H1 (cell line): ENCODE results near the gene QSER1. TPM values are rescaled to one million over a fixed set of nuclear protein-coding genes. Genes with fewer than 3 reads are reported as not detected.

Experiments used
- CTCF ChIA-PET: fragments of 300-600 bp; sonication (Branson Sonifier 250); formaldehyde crosslinking; loops from one replicate; lab custom pipeline; 2021; ENCODE audit not compliant: partially characterized antibody; lab: Charles Lee
- POLR2A ChIA-PET: fragments of 300-600 bp; sonication (Branson Sonifier 250); formaldehyde crosslinking; loops from one replicate; lab custom pipeline; 2021; ENCODE audit warnings: inconsistent platforms; ENCODE audit not compliant: partially characterized antibody; lab: Charles Lee
- DNase-seq, 2 experiments: peaks; one replicate each; pipeline versions ENCODE4 v3.0.0 to v3.0.0-alpha.2; 2010 to 2022; ENCODE audit warnings: low spot score in 2 of 2, low read depth in 1 of 2, mixed read lengths in 1 of 2
- FAIRE-seq: peaks from 2 replicates; lab custom pipeline; 2011; peaks lifted over from hg19 to GRCh38; lab: Jason Lieb, UNC
- H2AFZ ChIP-seq: 2 replicates; pipeline ENCODE4 v1.8.1; 2012; ENCODE audit warnings: low read length, inconsistent platforms
- H2AK5ac ChIP-seq: 2 replicates; pipeline ENCODE4 v1.6.1; 2013; ENCODE audit warnings: low read depth, low read length
- H2BK120ac ChIP-seq: replicated peaks from 2 replicates; pipeline ENCODE3; 2013; ENCODE audit warnings: low read depth, low read length, inconsistent platforms
- H2BK12ac ChIP-seq: 2 replicates; pipeline ENCODE4 v1.6.1; 2013; ENCODE audit warnings: low read depth, low read length
- H2BK15ac ChIP-seq: 2 replicates; pipeline ENCODE4 v1.6.1; 2013; ENCODE audit warnings: low read length
- H2BK20ac ChIP-seq: 2 replicates; pipeline ENCODE4 v1.6.1; 2013; ENCODE audit warnings: low read length
- H2BK5ac ChIP-seq: 2 replicates; pipeline ENCODE4 v1.6.1; 2013; ENCODE audit warnings: low read depth, low read length
- H3K14ac ChIP-seq: 2 replicates; pipeline ENCODE4 v1.6.1; 2013; ENCODE audit warnings: inconsistent platforms; ENCODE audit not compliant: insufficient read length
- H3K18ac ChIP-seq: 2 replicates; pipeline ENCODE4 v1.6.1; 2013; ENCODE audit warnings: low read length; ENCODE audit errors: extremely low read depth
- H3K23ac ChIP-seq: 2 replicates; pipeline ENCODE4 v1.6.1; 2013; ENCODE audit warnings: inconsistent platforms; ENCODE audit not compliant: insufficient read length
- H3K23me2 ChIP-seq: 2 replicates; pipeline ENCODE4 v1.6.1; 2013; ENCODE audit warnings: low read depth, low read length
- H3K27ac ChIP-seq: 2 replicates; pipeline ENCODE4 v1.6.1; 2011; ENCODE audit warnings: low read depth, low read length, inconsistent platforms
- H3K27me3 ChIP-seq, 4 experiments: replicated peaks in 1 of 4; 1 replicate in 1 of 4; 2 replicates in 3 of 4; pipeline versions ENCODE4 v1.6.1 to v1.8.1; 2011 to 2013; ENCODE audit warnings: low read length in 3 of 4, mild to moderate bottlenecking in 3 of 4, inconsistent platforms in 2 of 4, mixed read lengths in 2 of 4, moderate library complexity in 1 of 4; ENCODE audit not compliant: control insufficient read depth in 3 of 4, insufficient read depth in 3 of 4; ENCODE audit errors: extremely low read depth in 1 of 4
- H3K36me3 ChIP-seq, 4 experiments: 2 replicates each; pipeline versions ENCODE4 v1.6.1 to v1.8.1; 2011 to 2013; ENCODE audit warnings: mild to moderate bottlenecking in 4 of 4, low read length in 3 of 4, moderate library complexity in 2 of 4, control low read depth in 1 of 4, inconsistent platforms in 1 of 4; ENCODE audit not compliant: insufficient read depth in 4 of 4, control insufficient read depth in 2 of 4
- H3K4ac ChIP-seq: replicated peaks from 2 replicates; pipeline ENCODE3; 2013; ENCODE audit warnings: low read length, low read depth, mixed read lengths, inconsistent platforms; ENCODE audit not compliant: insufficient read length
- H3K4me1 ChIP-seq, 4 experiments: replicated peaks in 1 of 4; 1 replicate in 1 of 4; 2 replicates in 3 of 4; pipeline versions ENCODE4 v1.6.1 to v1.8.1; 2011 to 2013; ENCODE audit warnings: low read length in 3 of 4, inconsistent platforms in 2 of 4, mixed read lengths in 1 of 4; ENCODE audit not compliant: insufficient read depth in 4 of 4, control insufficient read depth in 3 of 4
- H3K4me2 ChIP-seq, 2 experiments: 2 replicates each; pipeline versions ENCODE4 v1.6.1 to v1.8.1; 2011 to 2013; ENCODE audit warnings: low read depth in 2 of 2, low read length in 2 of 2, control low read depth in 1 of 2, inconsistent platforms in 1 of 2, mild to moderate bottlenecking in 1 of 2; ENCODE audit not compliant: insufficient read depth in 1 of 2
- H3K4me3 ChIP-seq, 4 experiments: fragments of 200-600, 300-600 bp in 1 of 4; sonication (generic), shearing (Covaris generic), sonication (Bioruptor Twin) in 1 of 4; 2 replicates each; pipeline versions ENCODE4 v1.5.1 to v1.8.1; 2011 to 2016; ENCODE audit warnings: low read length in 4 of 4, low read depth in 3 of 4, control low read depth in 2 of 4, inconsistent platforms in 2 of 4, mild to moderate bottlenecking in 2 of 4, mixed read lengths in 1 of 4, moderate library complexity in 1 of 4; ENCODE audit not compliant: insufficient read depth in 2 of 4; ENCODE audit errors: extremely low read depth in 1 of 4
- H3K56ac ChIP-seq: replicated peaks from 2 replicates; pipeline ENCODE3; 2013; ENCODE audit warnings: low read depth, mild to moderate bottlenecking, mixed read lengths, low read length, inconsistent platforms; ENCODE audit not compliant: insufficient read length
- H3K79me1 ChIP-seq: 2 replicates; pipeline ENCODE4 v1.6.1; 2013; ENCODE audit warnings: low read depth, low read length, control low read depth
- H3K79me2 ChIP-seq, 2 experiments: 2 replicates each; pipeline versions ENCODE4 v1.6.1 to v1.8.1; 2012 to 2013; ENCODE audit warnings: low read length in 2 of 2, mild to moderate bottlenecking in 2 of 2, inconsistent platforms in 1 of 2; ENCODE audit not compliant: insufficient read depth in 2 of 2, control insufficient read depth in 1 of 2
- H3K9ac ChIP-seq, 4 experiments: replicated peaks in 1 of 4; 1 replicate in 1 of 4; 2 replicates in 3 of 4; pipeline versions ENCODE4 v1.6.1 to v1.8.1; 2011 to 2013; ENCODE audit warnings: low read depth in 3 of 4, low read length in 3 of 4, control low read depth in 2 of 4, mild to moderate bottlenecking in 2 of 4, moderate library complexity in 2 of 4, inconsistent platforms in 1 of 4; ENCODE audit errors: extremely low read depth in 1 of 4
- H3K9me3 ChIP-seq, 2 experiments: 2 replicates each; pipeline versions ENCODE4 v1.6.1 to v1.8.1; 2012 to 2013; ENCODE audit warnings: mild to moderate bottlenecking in 2 of 2, moderate library complexity in 2 of 2, control low read depth in 1 of 2, inconsistent platforms in 1 of 2, low read depth in 1 of 2, low read length in 1 of 2, mixed read lengths in 1 of 2; ENCODE audit not compliant: insufficient read depth in 2 of 2
- H4K20me1 ChIP-seq, 2 experiments: replicated peaks in 1 of 2; 2 replicates each; pipeline versions ENCODE3 to v1.8.1; 2011 to 2013; ENCODE audit warnings: inconsistent platforms in 2 of 2, low read length in 2 of 2, mild to moderate bottlenecking in 1 of 2; ENCODE audit not compliant: insufficient read depth in 2 of 2, control insufficient read depth in 1 of 2
- H4K5ac ChIP-seq: 2 replicates; pipeline ENCODE4 v1.6.1; 2013; ENCODE audit warnings: low read length, low read depth, mixed read lengths, inconsistent platforms; ENCODE audit not compliant: insufficient read length
- H4K8ac ChIP-seq: 2 replicates; pipeline ENCODE4 v1.8.0; 2013; ENCODE audit warnings: mild to moderate bottlenecking, moderate library complexity, low read length, inconsistent platforms; ENCODE audit not compliant: insufficient read depth; ENCODE audit errors: extremely low read depth
- H4K91ac ChIP-seq: replicated peaks from 2 replicates; pipeline ENCODE3; 2013; ENCODE audit warnings: low read length, mixed read lengths, inconsistent platforms; ENCODE audit not compliant: insufficient read length
- BACH1 ChIP-seq: IDR thresholded peaks from 2 replicates; pipeline ENCODE4 v1.6.1; 2012; ENCODE audit warnings: low read length, improper control_type of control experiment
- HDAC2 ChIP-seq, 2 experiments: fragments of 300-600 bp in 1 of 2; sonication (generic) in 1 of 2; IDR thresholded peaks; 2 replicates each; pipeline ENCODE4 v1.6.1; 2011 to 2012; ENCODE audit warnings: low read depth in 2 of 2, low read length in 2 of 2, mild to moderate bottlenecking in 2 of 2, moderate library complexity in 2 of 2, borderline replicate concordance in 1 of 2, inconsistent platforms in 1 of 2
- SIN3A ChIP-seq, 2 experiments: IDR thresholded peaks in 1 of 2; conservative IDR thresholded peaks in 1 of 2; 2 replicates each; pipeline ENCODE4 v1.6.1; 2011 to 2012; ENCODE audit warnings: low read length in 2 of 2, improper control_type of control experiment in 1 of 2, low read depth in 1 of 2, mild to moderate bottlenecking in 1 of 2
- whole genome bisulfite sequencing, 2 experiments: shearing (Covaris generic) in 1 of 2; methylation state at CpG; one replicate each; pipeline versions ENCODE4 v1.1.6 to v1.1.7; 2013 to 2015; ENCODE audit warnings: low lambda C conversion rate in 2 of 2, mixed read lengths in 2 of 2, inconsistent platforms in 1 of 2, low coverage in 1 of 2, missing lambda C conversion rate in 1 of 2; ENCODE audit not compliant: insufficient replicate concordance in 2 of 2, insufficient coverage in 1 of 2, insufficient read length in 1 of 2; ENCODE audit errors: extremely low coverage in 1 of 2, missing lambda C conversion rate in 1 of 2; 5-methylcytosine and 5-hydroxymethylcytosine counted together
- polyA plus RNA-seq, 7 experiments: library from polyadenylated mRNA; depleted of rRNA in 3 of 7; stranded (reverse) in 5 of 7; unstranded in 2 of 7; fragments of >200 nt in 5 of 7; fragments of 200-250 nt in 2 of 7; gene quantifications; 1 replicate in 5 of 7; 2 replicates in 1 of 7; 4 replicates in 1 of 7; pipeline versions ENCODE4 v1.2.1 to v1.2.3, GENCODE V29; 2011 to 2013; ENCODE audit warnings: missing spikeins in 2 of 7, mixed read lengths in 2 of 7
- total RNA-seq: library from RNA; stranded (reverse); fragmentation: NEBNext Ultra II Directional; extraction: Animal tissue kit (Norgen Biotek cat#: 25700); gene quantifications from 2 replicates; pipeline ENCODE4 v1.2.1, GENCODE V29; 2021

The QSER1 gene
- total and polyA plus RNA-seq, 2 of the 8 experiments (the other 6 are each of a cell fraction or from before 2014, with no cell fraction given) = 29.3 to 117 TPM

DNA sequence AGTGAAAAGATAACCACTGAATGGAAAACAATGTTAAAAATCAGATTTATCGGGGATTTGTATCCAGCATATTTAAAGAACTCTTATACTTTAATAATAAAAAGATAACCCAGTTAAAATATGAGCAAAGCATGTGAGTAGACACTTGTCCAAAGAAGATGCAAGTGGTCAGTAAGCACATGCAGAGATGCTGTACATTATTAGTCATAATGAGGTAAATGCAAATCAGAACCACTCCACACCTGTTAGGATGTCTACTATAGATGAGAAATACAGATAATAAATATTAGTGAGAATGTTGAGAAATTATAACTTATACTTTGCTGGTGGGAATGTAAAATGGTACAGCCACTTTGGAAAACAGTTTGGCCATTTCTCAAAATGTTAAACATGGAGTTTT lies 28.0 kb downstream of the QSER1 start:
- Histone ChIP-seq H4K20me1 (peaks cover 7 to 16% of the 10 kb centered on the region in 2 experiments), H2BK12ac (no peak overlapping the region), H2AK5ac (no peak overlapping the region), H3K36me3 (peaks cover 0 to 4% (median 0%) of the 10 kb centered on the region in 4 experiments; a peak in 2 of 8 replicates), H3K27me3 (no peaks in the 10 kb centered on the region), H2BK15ac (no peak overlapping the region), H3K27ac (no peak overlapping the region), H3K9me3 (no peaks in the 10 kb centered on the region), H3K79me1 (peaks cover 3% of the 10 kb centered on the region; the same call in 1 of the 2 replicates), H3K14ac (no peak overlapping the region), H3K56ac (no peak overlapping the region), H3K4ac (no peak overlapping the region), H2BK120ac (no peak overlapping the region), H4K8ac (no peak overlapping the region), H3K23ac (no peak overlapping the region), H4K91ac (no peak overlapping the region), H2BK5ac (no peak overlapping the region), H3K4me2 (no peak overlapping the region), H3K79me2 (peaks cover 23 to 95% of the 10 kb centered on the region in 2 experiments), H3K9ac (no peak overlapping the region), H3K4me1 (peaks cover 0 to 2% (median 0%) of the 10 kb centered on the region in 4 experiments; a peak in 2 of 7 replicates), H2BK20ac (no peak overlapping the region), H3K18ac (no peak overlapping the region), H4K5ac (no peak overlapping the region), H2AFZ (no peak overlapping the region), H3K23me2 (no peaks in the 10 kb centered on the region), H3K4me3 (no peak overlapping the region)
- no peak for DNase-seq
- WGBS, 2 experiments = 91% methylated on average over 1 of the region's 1 CpG; no CpG with 5 or more reads in 1 of the 2 experiments
- ChIA-PET CTCF (no interaction called here), POLR2A (interaction anchor here (1.1 to 1.6 kb wide), 2 partner anchors 11 to 22 kb away, joined by 3 read pairs; no protein-coding TSS in a partner anchor)
- no peak for TF ChIP-seq HDAC2 (IDR thresholded peaks at IDR 0.05; ENCODE audit: borderline replicate concordance in 1 of 2, low read depth in 2 of 2, low read length in 2 of 2)
- no peak for TF ChIP-seq BACH1
- no peak for TF ChIP-seq SIN3A (conservative IDR thresholded peaks at IDR 0.05 in 1 of 2, IDR thresholded peaks at IDR 0.05 in 1 of 2; ENCODE audit: low read depth in 1 of 2, low read length in 2 of 2)
- FAIRE-seq = no peak
